Measurements from ENCODE around the gene TFEB. TPM values are rescaled to one million over a fixed set of nuclear protein-coding genes. Genes with fewer than 3 reads are reported as not detected.

The TFEB gene
- total and polyA plus RNA-seq, 4 donors: 13.3 to 38.4 (median 27.8) TPM

DNA sequence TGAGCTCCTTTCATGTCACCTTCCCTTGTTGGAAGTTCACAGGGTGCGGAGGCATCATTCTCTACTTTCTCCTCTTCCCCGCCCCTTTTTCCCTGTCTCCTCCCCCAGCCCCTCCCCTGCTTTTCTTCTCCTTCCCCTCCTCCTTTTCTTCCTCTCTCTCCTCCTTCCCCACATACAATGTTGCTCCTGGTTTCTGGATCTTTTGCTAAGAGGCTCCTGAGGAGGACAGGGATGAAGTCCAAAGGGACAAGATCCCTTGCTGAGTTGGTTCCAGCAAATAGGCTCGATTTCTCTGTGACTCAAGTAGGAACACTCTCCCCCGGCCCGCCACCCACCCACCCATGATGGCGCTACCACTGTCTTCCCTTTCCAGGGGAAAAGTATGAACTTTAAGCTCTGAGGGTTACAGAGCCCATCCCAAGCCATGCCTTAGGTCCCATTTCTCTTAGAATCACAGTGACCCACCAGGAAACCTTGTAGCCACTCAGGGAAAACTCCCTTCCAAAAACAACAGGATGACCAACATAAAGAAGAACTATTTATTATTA, 852 bp upstream of the TFEB start:
- peaks cover 0 to 19% (median 8%) of the 10 kb centered on the region in 5 donors for H3K4me1 ChIP-seq (ENCODE audit: control insufficient read depth in 5 of 5, insufficient read depth in 5 of 5, low read length in 5 of 5)
- no peak overlapping the region for H3K9ac ChIP-seq (ENCODE audit: insufficient read depth in 1 of 2, low read length in 2 of 2)
- peak overlapping the region in 1 of 2 donors; percentile 15 for H3K27ac ChIP-seq (ENCODE audit: low read depth in 1 of 2, low read length in 1 of 2)
- no peak for DNase-seq
- H3K4me3 ChIP-seq: no peak overlapping the region
- H3K9me3 ChIP-seq (ENCODE audit: control insufficient read depth in 4 of 4, insufficient read depth in 3 of 4, low read length in 3 of 4): no peaks in the 10 kb centered on the region
- H3K36me3 ChIP-seq (ENCODE audit: control insufficient read depth in 4 of 4, insufficient read depth in 4 of 4, low read length in 4 of 4): peaks cover 0 to 2% (median 0%) of the 10 kb centered on the region in 4 donors
- no peaks in the 10 kb centered on the region for H3K27me3 ChIP-seq (ENCODE audit: control insufficient read depth in 3 of 3, insufficient read depth in 3 of 3, low read length in 2 of 3)
- TF ChIP-seq, protein P1, sequence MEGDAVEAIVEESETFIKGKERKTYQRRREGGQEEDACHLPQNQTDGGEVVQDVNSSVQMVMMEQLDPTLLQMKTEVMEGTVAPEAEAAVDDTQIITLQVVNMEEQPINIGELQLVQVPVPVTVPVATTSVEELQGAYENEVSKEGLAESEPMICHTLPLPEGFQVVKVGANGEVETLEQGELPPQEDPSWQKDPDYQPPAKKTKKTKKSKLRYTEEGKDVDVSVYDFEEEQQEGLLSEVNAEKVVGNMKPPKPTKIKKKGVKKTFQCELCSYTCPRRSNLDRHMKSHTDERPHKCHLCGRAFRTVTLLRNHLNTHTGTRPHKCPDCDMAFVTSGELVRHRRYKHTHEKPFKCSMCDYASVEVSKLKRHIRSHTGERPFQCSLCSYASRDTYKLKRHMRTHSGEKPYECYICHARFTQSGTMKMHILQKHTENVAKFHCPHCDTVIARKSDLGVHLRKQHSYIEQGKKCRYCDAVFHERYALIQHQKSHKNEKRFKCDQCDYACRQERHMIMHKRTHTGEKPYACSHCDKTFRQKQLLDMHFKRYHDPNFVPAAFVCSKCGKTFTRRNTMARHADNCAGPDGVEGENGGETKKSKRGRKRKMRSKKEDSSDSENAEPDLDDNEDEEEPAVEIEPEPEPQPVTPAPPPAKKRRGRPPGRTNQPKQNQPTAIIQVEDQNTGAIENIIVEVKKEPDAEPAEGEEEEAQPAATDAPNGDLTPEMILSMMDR (IDR thresholded peaks at IDR 0.05; ENCODE audit: control extremely low read depth, extremely low read depth): no peak
- no peak for ATAC-seq (ENCODE audit: insufficient read depth, low FRiP score)
- 75 to 80% methylated on average over 6 of the region's 6 CpGs for WGBS, 2 donors

DNA sequence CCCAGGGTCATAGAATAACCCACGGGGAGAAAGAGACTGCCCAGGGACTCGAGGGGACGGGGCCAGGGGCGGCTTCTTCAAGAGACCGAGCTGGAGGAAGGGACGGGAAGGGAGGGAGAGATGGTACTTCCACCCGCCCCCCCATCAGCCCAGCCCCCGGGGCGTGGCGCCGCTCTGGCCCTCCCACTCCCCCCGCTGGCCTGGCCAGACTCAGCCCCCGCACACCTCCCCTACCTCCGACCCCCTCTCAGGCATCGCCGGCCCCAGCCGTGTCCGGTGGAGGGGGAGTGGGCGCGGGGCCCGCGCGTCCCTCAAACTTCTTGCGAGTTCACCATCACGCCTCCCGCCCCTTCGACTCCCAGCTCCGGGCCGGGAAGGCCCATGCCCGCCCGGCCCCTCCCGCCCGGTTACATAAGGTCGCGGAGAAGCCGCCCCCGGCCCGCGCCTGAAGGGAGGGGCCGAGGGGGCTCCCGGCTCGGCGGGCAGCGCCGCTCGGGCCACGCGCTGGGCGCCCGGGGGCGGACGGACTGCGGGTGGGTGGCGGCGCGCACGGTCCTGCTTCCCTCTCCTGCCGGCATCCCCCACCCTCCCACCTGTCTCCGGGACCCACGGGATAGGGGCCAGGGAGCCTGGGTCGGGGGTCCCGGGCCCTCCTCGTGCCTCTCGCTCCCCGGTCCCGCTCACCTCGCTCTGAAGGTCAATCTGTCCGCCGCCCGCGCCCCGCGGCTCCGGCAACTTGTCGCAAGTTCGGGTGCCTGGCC, 562 bp downstream of the TFEB start:
- peak; percentile 76 for ATAC-seq (ENCODE audit: insufficient read depth, low FRiP score)
- Histone ChIP-seq H3K36me3 (ENCODE audit: control insufficient read depth in 4 of 4, insufficient read depth in 4 of 4, low read length in 4 of 4) (peaks cover 0 to 2% (median 0%) of the 10 kb centered on the region in 4 donors), H3K9ac (ENCODE audit: insufficient read depth in 1 of 2, low read length in 2 of 2) (no peak overlapping the region), H3K9me3 (ENCODE audit: control insufficient read depth in 4 of 4, insufficient read depth in 3 of 4, low read length in 3 of 4) (no peaks in the 10 kb centered on the region), H3K4me1 (ENCODE audit: control insufficient read depth in 5 of 5, insufficient read depth in 5 of 5, low read length in 5 of 5) (peaks cover 0 to 21% (median 14%) of the 10 kb centered on the region in 5 donors), H3K27ac (ENCODE audit: low read depth in 1 of 2, low read length in 1 of 2) (peak overlapping the region; percentile 90 to 98), H3K27me3 (ENCODE audit: control insufficient read depth in 3 of 3, insufficient read depth in 3 of 3, low read length in 2 of 3) (no peaks in the 10 kb centered on the region), H3K4me3 (peak overlapping the region; percentile 88)
- DNase-seq: peak; percentile 73 to 82 (median 74)
- WGBS, 2 donors: 0% methylated on average over 48 to 70 of the region's 76 CpGs
- TF ChIP-seq, protein P1 (IDR thresholded peaks at IDR 0.05; ENCODE audit: control extremely low read depth, extremely low read depth): no peak

DNA sequence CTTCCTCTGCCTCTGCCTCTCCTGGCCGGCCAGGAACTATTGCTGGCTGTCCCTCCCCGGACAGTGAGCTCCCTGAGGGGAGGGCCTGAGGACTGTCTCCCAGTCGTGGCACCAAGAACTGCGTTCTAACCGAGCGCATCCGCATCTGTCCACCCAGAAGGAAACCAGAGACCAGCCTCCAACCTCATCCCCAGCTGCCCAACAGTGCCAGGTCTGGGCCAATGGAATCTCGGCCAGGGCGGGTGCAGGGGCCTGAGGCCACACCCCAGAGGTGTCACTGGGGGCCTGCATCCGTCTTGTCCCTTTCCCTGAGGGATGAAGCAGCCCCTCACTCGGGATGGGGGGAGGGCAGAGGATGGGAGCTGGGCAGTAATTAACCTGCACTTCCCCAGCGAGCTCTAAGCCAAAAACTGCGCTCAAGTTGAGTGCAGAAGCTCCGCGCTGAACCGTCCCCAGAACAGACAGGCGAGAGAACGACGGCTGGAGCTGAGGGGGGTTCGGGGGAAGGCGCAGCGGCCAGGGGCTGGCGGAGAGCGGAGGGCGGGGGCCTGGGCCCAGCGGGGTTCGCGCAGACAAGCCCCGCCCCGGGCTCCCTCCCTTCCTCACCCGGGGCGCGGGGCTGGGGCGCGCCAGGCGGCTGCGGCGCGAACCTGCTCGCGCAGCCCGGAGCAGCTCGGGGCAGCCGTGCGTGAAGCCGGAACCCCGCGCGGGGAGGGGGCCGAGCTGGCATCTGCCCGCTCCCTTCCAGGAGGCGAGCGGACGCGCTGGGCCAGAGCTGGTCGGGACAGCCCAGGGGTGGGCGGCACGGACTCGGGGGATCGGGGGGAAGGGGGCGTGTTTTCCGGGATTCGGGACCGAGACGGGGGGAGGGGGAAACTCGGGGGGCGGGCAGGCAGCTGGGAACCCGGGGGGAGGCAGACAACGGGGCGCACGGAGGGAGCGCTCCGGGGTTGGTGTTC, 1.4 kb downstream of the TFEB start:
- peaks cover 0 to 2% (median 0%) of the 10 kb centered on the region in 4 donors for H3K36me3 ChIP-seq (ENCODE audit: control insufficient read depth in 4 of 4, insufficient read depth in 4 of 4, low read length in 4 of 4)
- H3K27me3 ChIP-seq (ENCODE audit: control insufficient read depth in 3 of 3, insufficient read depth in 3 of 3, low read length in 2 of 3): no peaks in the 10 kb centered on the region
- ATAC-seq (ENCODE audit: insufficient read depth, low FRiP score) (peak; percentile 73), DNase-seq (peak; percentile 74 to 88 (median 80))
- H3K4me3 ChIP-seq: peak overlapping the region; percentile 88
- H3K4me1 ChIP-seq (ENCODE audit: control insufficient read depth in 5 of 5, insufficient read depth in 5 of 5, low read length in 5 of 5): peaks cover 0 to 21% (median 14%) of the 10 kb centered on the region in 5 donors
- peak overlapping the region; percentile 90 to 98 for H3K27ac ChIP-seq (ENCODE audit: low read depth in 1 of 2, low read length in 1 of 2)
- no peaks in the 10 kb centered on the region for H3K9me3 ChIP-seq (ENCODE audit: control insufficient read depth in 4 of 4, insufficient read depth in 3 of 4, low read length in 3 of 4)
- no peak overlapping the region for H3K9ac ChIP-seq (ENCODE audit: insufficient read depth in 1 of 2, low read length in 2 of 2)
- WGBS, 2 donors: 2 to 3% methylated on average over 47 to 73 of the region's 73 CpGs
- TF ChIP-seq, protein P1 (IDR thresholded peaks at IDR 0.05; ENCODE audit: control extremely low read depth, extremely low read depth): no peak

All from lung (tissue), 12 donors.